Epithelial cell of proximal tubule (primary cell): Measurements from ENCODE around the gene KIRREL3. TPM values are rescaled to one million over a fixed set of nuclear protein-coding genes. Genes with fewer than 3 reads are reported as not detected.

Source experiments
- DNase-seq: peaks from one replicate; pipeline ENCODE4 v3.0.0-alpha.2; 2011; ENCODE audit warnings: low read depth
- H3K4me3 ChIP-seq: 2 replicates; pipeline ENCODE4 v1.5.1; 2011; ENCODE audit warnings: low read depth, mild to moderate bottlenecking, low read length
- CTCF ChIP-seq: conservative IDR thresholded peaks from 2 replicates; pipeline ENCODE4 v1.5.1; 2012; ENCODE audit warnings: low read depth, mild to moderate bottlenecking, low read length
- total RNA-seq: library from RNA; depleted of rRNA; stranded (reverse); fragments of >200 nt; gene quantifications from 2 replicates; pipeline ENCODE4 v1.2.3, GENCODE V29; 2015

Gene KIRREL3
- total RNA-seq, 1 donor from 2014 or later, result 5.1 TPM

DNA sequence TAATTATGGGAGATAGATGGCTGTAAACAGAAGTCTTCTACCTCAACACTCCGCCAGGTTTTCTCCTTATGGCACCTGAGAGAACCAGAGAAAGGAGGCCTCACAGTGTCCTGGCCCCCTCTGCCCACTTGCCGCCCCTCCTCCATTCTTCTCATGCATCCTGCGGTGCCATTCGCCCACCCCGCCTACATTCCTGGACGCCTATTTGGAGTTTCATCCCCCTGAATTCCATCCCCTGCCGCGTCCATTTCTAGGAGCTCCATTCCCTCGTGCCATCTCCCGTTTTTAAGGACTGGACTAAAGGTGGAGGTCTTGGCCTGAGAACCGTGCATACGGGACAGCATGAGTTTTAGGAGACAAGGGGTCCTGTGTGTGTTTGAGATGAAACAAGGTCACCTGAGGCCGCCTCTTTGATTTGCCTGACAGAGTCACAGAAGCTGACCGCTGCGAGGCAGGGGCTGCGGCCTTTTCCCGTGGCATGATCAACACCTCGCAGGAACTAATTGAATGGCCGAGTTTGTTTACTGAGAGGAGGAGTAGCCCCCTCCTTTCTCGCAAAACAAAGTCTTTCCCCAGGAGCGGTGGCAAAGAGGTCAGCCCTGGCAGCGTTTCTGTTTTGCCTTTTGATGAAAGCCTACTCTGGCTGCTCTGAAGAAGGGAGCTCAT lies 398.9 kb downstream of the KIRREL3 start:
- DNase-seq, result no peak
- H3K4me3 ChIP-seq, result no peak overlapping the region
- TF ChIP-seq CTCF, result no peak

DNA sequence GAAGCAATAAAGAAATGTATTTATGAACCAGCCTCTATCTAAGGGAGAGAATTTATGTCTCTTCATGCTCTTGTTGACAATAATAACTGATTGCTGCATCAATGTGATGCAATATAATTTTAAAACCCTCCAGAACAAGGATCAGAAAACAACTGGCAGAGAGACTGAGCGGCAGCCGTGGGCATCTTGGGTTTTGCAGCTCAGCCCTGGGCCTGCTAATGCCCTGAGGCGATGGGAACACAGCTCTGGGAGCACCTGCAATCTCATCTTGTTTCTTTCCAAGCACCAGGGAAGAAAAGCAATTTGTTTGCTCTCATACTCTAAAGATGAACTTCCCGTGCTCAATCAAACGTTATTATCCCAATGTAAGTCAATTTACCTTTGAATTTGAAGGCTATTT lies 399.4 kb downstream of the KIRREL3 start:
- H3K4me3 ChIP-seq, result no peak overlapping the region
- TF ChIP-seq CTCF, result no peak
- DNase-seq, result no peak

DNA sequence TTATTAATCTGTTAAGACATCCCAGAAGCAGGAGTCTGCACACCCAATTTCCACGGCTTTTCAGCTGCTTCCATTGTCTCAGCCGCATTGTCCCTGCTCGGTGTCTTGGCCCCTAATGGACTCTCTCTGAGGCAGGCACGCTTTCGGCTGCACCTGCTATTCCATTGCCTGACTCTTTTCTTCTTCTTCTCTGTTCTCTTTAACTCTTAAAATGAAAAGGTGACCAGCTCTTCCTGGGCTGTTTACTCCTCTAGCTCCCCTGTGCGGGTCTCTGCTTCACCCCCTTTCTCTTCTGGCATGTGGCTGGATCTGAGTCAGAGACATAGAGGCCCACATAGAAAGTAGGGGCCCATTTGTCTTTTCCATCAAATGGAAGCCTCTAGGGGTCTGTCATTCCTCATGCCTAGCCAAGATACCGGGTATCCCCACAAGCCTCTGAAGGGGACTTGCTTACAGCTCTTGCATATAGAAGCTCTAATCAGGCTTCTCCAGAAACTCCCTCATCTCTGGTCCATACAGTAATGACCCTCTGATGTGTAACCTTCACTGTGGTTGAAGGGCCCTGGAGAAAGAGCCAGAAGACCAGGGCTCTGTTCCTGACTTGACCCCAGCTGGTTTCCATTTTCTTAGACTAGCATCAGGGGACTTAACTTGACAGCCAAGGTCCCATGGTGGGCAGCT lies 401.2 kb downstream of the KIRREL3 start:
- no peak overlapping the region for H3K4me3 ChIP-seq
- no peak for TF ChIP-seq CTCF
- DNase-seq, result no peak

DNA sequence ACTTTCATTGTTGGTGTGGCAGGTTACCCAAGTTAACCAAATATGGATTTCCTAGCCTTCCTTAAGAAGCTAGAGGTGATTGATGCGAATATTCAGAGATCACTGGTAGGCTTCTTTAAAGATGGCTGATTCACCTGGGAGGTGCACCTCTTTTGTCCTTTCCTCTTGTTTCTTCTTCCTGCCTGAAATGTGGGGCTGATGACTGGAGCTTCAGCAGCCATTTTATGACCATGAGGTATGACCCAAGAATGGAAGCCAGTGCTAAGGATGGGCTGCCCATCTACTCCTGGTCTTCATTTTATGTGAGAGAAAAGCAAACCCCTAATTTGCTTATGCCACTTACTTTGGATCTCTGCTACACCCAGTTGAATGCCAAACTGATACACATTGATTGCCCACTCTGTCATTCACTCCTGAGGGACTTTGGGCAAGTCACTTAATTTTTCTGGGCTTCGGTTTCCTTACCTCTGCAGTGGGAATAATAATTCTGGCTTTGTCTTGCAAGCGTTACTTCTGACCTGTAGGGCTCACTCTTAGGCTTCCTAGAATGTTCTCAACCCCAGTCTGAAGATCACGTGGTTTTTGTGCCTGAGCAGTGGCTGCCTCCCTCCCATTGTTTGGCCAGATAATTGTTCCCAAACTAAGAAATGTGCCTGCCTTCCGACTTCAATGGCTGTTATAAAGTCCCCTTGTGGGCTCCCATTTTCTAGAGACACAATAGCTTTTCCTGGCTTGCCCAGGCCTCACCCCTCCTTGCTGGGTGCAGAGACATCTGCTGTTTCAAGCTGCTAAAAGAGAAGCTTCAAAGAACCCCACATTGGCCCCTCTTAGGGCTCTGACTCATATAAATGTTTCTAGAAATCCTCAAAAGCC lies 402.0 kb downstream of the KIRREL3 start:
- H3K4me3 ChIP-seq, result no peak overlapping the region
- DNase-seq, result no peak
- no peak for TF ChIP-seq CTCF

DNA sequence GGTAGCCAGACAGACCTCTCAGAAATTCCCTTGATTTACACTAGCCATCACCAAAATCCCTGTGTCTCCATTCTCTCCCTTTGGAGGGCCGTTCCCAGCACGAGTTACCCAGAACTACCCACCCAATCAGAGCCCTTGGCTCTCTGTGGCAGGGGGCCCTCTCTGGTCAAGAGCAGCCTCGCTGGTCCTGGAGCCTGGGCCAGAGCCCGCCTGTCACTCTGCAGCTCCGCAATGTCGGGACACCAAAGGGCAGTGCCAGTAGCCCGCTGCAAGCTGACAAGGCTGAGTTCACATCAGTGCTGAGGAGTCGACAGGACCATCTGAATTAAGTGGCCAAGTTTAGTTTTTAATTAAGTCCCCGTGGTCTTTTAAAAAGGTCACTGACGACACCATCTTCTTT lies 403.5 kb downstream of the KIRREL3 start:
- no peak for TF ChIP-seq CTCF
- H3K4me3 ChIP-seq, result no peak overlapping the region
- DNase-seq, result no peak

DNA sequence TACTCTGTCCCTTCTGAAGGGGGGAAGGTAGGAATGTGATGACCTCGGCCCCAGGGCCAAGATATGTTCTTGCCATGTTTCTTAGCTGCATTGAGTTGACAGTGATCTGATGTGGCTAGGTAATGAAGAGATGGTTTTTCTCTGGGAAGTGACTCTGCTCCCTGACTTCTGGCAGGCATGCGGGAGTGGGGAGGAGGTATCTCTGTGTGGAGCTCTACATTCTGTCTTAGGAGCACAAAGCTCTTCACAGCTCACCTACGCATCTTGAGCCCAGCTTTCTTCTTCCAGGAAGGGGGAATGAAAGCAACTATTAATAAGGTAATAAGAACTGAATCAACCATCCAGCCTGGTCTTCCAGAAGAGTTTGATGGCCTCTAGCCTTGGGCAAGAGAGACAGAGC lies 404.1 kb downstream of the KIRREL3 start:
- no peak for DNase-seq
- no peak overlapping the region for H3K4me3 ChIP-seq
- no peak for TF ChIP-seq CTCF
